ENCODE measurements around the gene ABCD1.

The ABCD1 gene

DNA sequence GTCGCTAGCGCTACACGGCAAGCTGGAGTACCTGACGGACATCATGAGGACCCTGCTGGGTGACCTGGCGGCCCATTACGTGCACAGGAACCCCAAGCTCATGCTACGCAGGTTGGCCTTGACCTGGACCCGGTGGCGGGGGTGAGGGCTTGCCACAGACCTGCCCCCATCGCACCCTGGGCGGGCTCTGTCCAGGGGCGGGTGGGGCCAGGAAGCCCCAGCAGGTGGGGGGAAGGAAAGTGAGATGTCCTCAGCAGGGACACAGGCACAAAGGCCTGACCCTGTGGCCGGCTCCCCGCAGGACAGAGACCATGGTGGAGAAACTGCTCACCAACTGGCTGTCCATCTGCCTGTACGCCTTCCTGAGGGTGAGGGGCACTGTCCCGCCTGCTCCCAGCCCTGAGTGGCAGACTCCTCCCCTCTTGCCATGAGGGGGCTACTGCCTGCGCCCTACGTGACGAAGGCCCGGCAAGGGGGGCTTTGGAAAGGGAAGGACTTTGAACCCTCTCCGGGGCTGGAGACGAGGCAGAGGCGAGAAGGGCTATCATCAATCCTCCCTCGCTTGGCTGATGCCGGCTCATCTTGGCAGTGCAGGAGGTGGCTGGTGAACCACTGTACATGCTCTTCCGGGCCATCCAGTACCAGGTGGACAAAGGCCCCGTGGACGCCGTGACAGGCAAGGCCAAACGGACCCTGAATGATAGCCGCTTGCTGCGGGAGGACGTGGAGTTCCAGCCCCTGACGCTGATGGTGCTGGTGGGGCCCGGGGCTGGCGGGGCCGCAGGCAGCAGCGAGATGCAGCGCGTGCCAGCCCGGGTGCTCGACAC is 50.9 kb downstream of the ABCD1 start:
- DNase-seq, result no peak

DNA sequence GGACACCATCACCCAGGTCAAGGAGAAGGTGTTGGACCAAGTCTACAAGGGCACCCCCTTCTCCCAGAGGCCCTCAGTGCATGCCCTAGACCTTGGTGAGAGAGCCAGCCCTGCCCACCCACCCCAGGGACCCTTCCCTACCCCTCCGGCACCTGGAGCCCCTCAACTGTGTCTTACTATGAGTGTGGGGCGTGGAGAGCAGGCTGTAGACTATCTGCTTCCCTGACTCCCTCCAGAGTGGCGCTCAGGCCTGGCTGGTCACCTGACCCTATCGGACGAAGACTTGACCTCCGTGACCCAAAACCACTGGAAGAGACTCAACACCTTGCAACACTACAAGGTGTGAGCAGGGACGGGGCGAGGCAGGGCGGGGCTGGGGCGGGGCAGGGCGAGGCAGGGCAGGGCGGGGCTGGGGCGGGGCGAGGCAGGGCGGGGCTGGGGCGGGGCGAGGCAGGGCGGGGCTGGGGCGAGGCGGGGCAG is 51.5 kb downstream of the ABCD1 start:
- no peak for DNase-seq

DNA sequence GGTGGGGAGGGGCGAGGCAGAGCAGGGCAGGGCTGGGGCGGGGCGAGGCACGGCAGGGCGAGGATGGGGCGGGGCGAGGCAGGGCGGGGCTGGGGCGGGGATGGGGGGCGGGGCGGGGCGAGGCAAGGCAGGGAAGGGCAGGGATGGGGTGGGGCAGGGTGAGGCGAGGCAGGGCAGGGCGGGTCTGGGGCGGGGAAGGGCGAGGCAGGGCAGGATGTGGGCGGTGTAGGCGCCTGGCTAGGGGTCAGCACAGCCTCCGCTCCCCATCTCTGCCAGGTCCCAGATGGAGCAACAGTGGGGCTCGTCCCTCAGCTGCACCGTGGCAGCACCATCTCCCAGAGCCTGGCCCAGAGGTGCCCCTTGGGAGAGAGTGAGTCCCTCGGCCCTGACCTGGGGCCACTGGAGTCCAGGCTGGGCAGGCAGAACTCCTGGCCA is 52.0 kb downstream of the ABCD1 start:
- no peak for DNase-seq

DNA sequence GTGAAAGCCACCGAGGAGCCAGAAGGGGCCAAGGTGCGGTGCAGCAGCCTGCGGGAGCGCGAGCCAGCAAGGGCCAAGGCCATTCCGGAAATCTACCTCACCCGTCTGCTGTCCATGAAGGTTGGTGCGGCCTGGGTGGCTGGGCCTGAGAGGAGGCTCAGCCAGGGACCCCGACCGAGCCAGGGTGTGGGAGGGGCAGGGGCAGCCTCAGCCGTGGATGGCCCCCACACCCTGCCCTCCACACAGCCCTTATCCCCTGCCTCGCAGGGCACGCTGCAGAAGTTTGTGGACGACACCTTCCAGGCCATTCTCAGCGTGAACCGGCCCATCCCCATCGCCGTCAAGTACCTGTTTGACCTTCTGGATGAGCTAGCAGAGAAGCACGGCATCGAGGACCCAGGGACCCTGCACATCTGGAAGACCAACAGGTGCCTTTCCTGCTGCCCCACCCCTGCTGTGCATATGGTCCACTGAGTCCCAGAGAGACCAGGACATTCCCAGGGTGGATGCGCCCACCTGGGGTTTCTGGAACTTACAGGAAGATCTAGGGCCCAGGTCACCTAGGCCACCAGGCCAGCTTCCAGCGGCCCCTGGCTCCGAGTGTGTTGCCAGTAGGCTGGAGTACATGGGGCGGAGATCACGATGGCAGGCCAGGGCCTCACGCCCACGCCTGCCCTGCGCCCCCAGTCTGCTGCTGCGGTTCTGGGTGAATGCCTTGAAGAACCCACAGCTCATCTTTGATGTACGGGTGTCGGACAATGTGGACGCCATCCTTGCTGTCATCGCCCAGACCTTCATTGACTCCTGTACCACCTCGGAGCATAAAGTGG is 52.8 kb downstream of the ABCD1 start:
- no peak for DNase-seq

DNA sequence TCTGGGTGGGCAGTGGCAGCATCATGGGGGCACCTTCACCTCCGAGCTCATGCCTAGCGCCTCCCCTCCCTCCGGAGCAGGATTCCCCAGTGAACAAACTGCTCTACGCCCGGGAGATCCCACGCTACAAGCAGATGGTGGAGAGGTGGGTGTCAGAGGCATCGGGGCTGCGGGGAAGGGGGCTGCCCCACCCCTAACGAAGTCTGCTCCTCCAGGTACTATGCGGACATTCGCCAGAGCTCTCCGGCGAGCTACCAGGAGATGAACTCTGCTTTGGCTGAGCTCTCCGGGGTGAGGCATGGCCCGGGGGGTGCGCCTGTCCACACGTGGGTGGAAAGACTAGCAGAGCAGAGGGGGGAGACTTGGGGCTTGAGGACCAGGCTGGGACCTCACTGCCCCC is 53.5 kb downstream of the ABCD1 start:
- no peak for DNase-seq

DNA sequence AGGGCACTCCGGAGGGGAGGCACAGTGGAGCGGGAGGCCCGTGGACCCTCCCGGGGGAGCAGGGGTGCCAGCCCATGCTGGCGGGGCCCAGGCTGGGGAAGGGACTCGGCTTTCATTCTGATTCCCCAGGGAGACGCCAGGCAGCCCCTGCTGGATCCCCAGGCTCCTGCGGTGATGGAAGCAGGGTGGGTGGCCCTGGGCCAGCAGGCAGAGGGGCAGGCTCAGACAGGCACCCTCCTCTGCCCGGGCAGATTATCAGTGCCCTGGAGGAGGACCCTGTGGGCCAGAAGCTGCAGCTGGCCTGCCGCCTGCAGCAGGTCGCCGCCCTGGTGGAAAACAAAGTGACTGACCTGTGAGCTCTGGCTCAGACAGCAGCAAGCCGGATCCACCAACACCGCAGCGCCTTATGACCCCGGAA is 54.0 kb downstream of the ABCD1 start:
- no peak for DNase-seq

DNA sequence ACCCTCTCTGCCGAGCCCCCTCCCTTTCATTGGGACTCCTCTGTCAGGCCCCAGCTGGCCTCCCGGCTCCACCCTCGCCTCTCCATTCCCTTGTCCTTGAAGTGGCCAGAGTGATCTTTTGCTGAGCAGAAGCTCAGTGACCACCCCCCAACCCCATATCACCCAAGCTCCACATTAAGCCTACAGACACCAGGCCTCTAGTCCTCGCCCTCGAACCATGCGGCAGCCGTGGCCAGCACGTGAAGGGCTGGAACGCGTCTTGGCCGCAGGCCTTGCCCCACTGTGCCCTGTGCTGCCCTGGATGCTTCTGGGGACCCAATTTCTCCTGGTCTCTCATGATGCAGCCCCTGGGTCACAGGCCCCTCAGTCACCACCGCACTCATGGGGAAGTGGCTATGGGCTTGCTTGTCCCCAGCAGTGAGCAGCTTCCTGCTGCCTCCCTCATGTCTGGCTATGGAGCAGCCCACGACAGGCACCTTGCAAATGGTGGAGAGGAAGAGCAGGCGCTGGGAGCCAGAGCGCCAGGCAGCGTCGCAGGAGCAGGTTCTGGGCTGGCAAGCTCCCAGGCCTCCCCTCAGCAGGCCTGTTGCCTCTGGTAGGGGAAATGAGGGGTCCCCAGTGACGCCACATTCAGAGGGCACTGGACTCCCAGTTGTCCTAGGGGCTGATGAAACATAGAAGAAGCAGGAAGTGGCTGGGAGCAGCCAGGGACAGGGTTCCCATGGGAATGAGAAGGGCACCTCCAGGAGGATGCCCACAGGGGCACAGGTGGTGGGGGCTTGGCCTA is 55.4 kb downstream of the ABCD1 start:
- DNase-seq, result no peak

DNA sequence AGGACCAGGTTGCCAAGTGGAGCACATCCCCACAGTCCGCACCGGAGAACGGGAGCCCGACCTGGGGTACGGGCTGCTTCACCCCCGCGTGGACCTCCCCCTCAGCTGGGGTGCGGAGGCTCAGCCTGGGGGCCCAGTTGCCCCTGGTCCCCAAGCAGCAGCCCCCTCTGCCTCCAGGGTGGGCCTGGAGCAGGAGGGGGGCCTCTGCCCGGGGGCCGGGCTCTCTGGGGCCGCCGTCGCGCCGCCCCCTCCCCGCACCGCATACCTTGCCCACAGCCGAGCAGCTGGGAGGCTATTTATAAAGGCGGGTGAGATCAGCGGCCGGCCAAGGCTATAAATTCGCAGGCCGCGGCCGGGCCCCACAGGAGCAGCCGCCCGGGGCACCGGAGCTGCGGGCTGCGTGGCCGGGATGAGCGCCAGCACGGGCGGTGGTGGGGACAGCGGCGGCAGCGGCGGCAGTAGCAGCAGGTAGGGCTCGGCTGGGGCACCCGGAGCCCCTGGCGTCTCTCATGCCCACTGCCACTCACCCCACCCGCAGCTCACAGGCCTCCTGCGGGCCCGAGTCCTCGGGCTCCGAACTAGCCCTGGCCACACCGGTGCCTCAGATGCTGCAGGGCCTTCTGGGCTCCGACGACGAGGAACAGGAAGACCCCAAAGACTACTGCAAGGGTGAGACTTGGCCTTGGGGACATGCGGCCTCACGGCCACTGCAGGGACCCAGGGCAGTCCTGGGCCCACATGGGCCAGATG is 56.2 kb downstream of the ABCD1 start, which contains the start of gene SRPK3:
Gene SRPK3 (plus strand): TSS at position 364 of the 750 bp plus-strand sequence. CDS start 46 bp downstream, at position 410.
- no peak for DNase-seq

DNA sequence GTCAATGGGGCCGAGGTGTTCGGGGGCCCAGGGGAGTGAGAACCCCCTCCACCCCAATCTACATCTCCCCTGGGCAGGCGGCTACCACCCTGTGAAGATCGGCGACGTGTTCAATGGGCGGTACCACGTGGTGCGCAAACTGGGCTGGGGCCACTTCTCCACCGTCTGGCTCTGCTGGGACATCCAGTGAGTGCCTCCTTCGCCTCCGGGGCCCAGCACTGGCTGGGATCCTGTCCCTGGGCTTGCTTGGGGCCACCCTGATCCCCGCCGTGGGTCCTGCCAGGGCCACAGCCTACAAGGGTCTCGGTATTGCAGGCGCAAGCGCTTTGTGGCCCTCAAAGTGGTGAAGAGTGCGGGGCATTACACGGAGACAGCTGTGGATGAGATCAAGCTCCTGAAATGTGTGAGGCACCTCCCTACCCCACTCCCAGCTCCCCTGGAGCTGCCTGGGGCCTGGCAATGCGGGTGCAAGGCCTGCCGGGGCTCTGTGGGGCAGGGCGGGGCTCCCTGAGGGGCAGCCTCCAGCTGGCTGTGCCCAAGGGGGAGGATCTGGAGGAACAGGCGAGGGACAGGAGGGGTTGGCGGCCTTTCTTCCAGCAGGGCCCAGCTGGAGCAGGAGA is 56.9 kb downstream of the ABCD1 start:
- DNase-seq, result no peak

DNA sequence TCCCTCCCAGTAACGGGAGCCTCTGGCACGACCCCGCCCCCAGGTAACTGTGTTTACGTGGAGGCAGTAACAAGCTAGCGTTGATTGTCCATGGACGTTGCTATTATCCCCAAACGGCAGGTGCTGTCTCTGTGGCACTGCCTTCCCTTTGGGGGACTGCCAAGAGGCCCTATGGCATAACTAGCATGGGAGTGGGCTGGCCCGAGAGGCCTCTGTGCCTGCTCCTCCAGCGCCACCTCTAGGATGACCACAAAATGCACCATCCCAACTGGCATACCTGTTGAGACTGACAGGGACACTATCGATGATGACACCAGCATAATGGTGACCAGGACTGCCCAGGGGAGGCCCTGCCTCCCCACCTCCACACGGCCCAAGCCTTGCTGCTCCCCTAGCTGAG is 57.7 kb downstream of the ABCD1 start:
- DNase-seq, result no peak

DNA sequence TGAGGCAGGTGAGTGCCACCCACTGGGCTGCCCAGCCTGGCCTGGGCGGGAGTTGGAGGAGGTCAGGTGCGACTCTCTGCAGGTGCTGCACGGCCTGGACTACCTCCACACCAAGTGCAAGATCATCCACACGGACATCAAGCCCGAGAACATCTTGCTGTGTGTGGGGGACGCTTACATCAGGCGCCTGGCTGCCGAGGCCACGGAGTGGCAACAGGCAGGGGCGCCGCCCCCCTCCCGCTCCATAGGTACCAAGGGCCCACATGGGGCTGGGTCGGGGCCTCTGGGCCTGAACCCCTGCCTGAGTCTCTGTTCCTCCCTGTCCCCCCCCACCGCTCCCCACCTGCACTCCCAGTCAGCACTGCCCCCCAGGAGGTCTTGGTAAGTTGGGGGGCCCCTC is 58.2 kb downstream of the ABCD1 start:
- DNase-seq, result no peak

DNA sequence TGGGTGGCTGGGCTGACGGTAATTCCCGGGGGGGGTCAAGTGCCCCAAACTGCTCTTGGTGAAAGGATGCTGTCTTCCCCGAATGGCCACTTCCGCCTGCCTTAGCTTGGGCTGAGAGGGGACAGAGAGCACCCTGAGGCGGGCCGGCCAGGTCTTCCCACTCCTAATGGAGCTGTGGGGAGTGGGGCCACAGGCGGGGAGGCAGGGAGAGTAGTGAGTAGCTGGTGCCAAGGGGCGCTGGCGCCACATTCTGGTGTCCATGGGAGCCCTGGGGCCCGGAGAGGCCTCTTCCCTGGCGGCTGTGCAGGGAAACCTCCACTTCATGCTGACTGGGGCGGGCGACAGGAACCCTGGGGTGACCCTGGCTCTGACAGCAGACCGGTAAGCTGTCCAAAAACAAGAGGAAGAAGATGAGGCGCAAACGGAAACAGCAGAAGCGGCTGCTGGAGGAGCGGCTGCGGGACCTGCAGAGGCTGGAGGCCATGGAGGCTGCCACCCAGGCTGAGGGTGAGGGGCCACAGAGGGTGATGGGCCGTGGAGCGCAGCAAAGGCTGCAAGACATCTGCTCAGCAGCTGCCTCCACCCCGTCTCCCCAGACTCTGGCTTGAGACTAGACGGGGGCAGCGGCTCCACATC is 58.8 kb downstream of the ABCD1 start:
- no peak for DNase-seq

DNA sequence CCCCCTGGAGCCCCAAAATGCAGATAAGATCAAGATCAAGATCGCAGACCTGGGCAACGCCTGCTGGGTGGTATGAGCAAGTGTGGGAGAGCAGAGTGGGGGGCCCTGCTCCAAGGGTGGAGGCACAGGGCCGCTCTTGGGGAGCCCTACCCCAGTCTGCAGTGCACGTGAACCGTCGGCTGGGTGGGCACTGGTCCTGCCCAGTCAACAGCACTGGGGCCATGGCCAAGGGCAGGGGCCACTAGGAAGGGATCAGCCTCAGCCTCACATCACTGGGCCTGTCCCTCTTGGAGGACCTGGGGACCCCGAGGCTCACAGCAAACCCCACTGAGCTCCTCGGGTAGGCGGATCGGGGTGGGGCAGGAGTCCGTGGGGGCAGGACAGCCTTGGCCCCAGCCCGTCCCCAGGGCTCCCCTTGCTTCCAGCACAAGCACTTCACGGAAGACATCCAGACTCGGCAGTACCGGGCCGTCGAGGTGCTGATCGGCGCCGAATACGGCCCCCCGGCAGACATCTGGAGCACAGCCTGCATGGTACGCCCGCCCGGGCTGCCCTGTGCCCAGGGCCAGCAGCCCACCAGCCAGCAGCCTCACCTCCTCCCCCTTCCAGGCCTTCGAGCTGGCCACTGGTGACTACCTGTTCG is 59.8 kb downstream of the ABCD1 start:
- DNase-seq, result no peak

DNA sequence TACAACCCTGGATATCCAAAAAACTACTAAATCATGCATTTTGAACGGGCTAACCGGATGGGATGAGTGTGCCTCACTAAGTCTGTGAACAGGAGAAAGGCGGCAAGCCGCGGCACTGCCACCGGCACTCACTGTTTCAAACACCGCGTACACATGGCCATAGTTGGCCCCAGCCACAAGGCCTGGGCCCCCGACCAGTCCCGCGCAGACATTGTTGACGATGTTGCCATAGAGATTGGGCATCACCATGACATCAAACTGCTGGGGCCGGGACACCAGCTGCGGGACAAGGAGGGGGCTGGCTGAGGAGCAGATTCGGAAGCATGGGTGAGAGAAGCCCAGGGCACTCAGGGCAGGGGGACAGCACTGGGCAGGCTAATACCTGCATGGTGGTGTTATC is 62.0 kb downstream of the ABCD1 start:
- no peak for DNase-seq

DNA sequence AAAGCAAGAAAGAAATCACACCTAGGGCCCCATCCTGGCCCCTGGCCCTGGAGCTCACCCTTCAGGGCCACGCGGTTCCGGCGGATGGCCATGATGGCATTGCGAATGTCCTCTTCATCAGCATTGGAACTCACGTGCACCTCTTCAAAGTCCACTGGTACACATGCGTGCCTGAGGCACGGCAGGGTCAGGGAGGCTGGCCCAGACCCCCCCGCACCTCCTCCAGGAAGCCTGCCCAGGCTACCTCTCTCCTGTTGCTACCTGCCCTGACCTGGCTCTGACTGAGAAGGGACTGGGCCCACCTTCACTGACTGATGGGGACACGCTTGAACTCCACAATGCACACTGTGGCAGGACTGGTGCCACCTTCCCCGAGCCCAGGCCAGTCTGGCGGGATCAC is 65.0 kb downstream of the ABCD1 start:
- DNase-seq, result no peak

DNA sequence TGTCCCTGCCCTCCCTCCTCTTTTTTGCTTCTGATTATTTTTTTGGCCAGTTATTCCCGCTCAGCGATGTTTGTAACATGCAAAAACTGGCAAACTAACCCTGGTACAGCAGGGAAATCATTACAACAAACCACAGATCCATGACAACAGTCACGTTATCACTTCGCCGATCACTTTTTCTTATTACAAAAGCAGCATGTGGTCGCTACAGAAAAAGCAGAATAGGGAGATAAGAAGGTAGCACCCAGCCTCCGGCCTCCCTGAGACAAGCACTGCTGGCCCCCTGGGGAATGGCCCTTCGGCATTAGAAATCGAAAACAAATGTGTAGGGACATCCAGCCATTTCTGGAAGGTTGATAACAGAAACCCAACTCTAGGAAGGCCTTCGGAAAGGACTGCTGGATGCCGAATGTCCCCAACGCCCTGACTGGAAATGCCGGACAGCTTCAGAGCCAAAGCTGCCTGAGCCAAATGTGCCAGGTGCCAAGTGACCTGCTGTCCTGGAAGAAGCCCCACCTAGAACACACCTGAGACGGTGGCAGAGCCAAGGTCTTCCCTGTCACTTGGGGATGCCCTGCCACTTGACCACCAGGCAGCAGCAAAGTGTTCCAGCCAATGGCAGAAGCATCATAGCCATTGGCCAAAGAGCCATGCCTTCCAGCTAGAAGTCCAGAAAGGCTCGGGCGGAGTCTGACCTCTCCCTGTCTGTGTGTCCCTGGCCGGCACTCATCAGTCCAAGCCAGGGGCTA is 66.6 kb downstream of the ABCD1 start:
- DNase-seq, result no peak

DNA sequence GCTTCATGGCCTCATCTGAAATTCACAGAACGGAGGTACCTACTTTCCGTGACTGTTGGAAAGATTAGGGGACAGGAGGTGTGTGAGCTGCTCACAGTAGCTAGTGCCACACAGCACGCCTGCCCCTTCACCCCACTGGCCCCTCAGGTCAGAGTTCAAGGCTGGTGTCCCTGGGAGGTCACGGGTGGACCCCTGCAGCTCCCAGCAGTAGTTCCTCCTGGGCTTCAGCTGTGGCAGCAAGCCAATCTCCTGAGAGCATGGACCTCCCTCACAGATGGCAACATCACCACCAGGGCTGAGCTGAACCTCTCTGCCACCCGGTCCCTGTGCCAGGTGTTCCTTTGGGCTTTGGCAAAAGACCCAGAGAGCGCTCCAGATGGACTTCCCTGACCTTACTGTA is 67.7 kb downstream of the ABCD1 start:
- DNase-seq, result no peak

DNA sequence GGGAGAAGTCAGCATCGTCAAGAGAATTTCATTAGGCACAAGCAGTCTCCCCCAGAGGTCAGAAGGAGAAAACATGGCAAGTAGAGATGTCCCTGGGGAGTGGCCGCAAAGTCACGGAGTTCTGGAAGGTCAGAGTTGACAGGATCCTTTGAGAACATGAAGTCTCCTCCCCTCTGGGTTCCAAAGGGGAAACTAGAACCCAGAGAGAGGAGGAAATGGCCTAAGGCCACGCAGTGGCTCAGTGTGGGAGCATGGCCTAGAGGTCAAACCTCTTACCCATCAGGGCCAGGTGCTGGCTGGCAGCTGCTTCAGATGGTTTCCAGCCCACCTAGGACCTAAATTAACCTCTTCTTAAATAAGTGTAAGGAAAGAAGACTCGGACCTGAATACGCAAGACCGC is 68.6 kb downstream of the ABCD1 start:
- DNase-seq, result no peak

All from NCI-H526 treated with DMSO at 0.1 percent for 48 hours (cell line).